GM18519 (cell line): ENCODE results near the gene BCL2L2.
"Not testable (repeated sequence)": the region's sequence is repeated elsewhere in the genome, so short reads cannot be mapped to it uniquely, and the experiment has no call there.

Experiments
- ATAC-seq: cut with Tn5 transposase; IDR thresholded peaks from one replicate; pipeline ENCODE4 v1.9.1; 2021; ENCODE audit warnings: mild to moderate bottlenecking, moderate library complexity; ENCODE audit not compliant: unreplicated experiment, low FRiP score

Gene BCL2L2

GRCh38 chr14:23322568-23323517, 16.2 kb downstream of the BCL2L2 start:
- ATAC-seq = no peak

DNA sequence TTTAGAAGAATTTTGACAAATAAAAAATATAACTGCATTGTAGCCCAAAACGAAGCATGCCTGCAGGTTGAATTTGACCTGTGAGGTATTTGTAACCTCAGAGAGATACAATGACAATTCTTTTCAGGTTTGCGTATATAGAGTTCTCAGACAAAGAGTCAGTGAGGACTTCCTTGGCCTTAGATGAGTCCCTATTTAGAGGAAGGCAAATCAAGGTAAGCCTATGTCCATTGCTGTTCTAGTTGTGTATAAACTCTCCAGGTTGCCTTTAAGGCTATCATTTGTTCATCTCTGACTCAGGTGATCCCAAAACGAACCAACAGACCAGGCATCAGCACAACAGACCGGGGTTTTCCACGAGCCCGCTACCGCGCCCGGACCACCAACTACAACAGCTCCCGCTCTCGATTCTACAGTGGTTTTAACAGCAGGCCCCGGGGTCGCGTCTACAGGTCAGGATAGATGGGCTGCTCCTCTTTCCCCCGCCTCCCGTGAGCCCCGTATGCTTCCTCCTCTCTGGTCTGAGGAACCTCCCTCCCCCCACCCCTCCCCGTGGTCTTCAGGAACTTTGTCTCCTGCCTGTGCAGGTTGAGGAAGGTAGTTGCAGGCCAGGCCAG, 17.3 kb downstream of the BCL2L2 start:
- ATAC-seq = no peak

GRCh38 chr14:23324455-23324846, 17.8 kb downstream of the BCL2L2 start:
- ATAC-seq = no peak

GRCh38 chr14:23324993-23325392, 18.4 kb downstream of the BCL2L2 start:
- no peak for ATAC-seq

GRCh38 chr14:23325746-23326145, 19.1 kb downstream of the BCL2L2 start:
- not testable (repeated sequence) for ATAC-seq

- no peak for ATAC-seq
Measured at GRCh38 chr14:23326491-23327332, 20.1 kb downstream of the BCL2L2 start.

- no peak for ATAC-seq
Measured at GRCh38 chr14:23327947-23328744, 21.5 kb downstream of the BCL2L2 start.

DNA sequence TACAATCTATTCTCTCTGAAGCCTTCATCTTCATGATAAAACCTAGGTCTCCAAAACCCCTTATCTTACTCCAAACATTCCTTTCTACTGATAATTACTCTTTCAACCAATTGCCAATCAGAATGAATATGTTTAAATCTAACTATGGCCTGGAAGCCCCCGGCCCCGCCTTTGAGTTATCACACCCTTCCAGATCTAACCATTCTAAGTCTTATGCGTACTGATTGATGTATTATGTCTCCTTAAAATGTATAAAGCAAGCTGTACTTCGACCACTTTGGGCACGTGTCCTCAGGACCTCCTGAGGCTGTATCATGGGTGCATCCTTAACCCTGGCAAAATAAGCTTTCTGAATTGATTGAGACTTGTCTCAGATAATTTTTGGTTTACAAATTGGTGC, 29.0 kb downstream of the BCL2L2 start:
- ATAC-seq = no peak

DNA sequence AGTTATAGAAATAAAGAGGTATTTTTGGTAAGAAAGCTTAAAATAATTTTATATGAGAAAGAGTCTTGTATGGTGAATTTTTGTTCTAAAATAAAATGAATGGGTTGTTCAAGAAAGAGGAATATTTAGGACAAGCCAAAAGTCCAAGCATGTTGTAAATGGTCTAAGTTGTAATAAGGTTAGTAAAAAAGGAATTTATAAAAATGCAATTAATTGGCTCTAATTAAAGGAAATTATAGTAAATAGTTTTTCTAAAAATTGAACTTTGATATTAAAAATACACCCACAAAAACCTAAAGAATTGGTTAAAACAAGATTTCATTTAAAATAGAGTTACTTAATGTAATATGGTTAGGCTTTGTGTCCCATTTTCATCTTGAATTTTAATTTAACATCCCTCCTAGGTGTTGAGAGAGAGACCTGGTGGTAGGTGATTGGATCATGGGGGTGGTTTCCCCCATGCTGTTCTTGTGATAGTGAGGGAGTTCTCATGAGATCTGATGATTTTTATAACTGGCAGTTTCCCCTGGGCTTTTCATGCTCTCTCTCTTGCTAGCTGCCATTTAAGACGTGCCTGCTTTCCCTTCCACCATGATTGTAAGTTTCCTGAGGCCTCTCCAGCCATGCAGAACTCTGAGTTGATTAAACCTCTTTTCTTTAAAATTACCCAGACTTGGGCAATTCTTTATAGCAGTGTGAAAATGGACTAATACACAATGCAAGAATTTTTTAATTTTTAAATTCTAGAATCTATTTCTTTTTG, 33.1 kb downstream of the BCL2L2 start:
- no peak for ATAC-seq

- ATAC-seq = no peak
Measured at GRCh38 chr14:23344481-23344880, 37.8 kb downstream of the BCL2L2 start.

DNA sequence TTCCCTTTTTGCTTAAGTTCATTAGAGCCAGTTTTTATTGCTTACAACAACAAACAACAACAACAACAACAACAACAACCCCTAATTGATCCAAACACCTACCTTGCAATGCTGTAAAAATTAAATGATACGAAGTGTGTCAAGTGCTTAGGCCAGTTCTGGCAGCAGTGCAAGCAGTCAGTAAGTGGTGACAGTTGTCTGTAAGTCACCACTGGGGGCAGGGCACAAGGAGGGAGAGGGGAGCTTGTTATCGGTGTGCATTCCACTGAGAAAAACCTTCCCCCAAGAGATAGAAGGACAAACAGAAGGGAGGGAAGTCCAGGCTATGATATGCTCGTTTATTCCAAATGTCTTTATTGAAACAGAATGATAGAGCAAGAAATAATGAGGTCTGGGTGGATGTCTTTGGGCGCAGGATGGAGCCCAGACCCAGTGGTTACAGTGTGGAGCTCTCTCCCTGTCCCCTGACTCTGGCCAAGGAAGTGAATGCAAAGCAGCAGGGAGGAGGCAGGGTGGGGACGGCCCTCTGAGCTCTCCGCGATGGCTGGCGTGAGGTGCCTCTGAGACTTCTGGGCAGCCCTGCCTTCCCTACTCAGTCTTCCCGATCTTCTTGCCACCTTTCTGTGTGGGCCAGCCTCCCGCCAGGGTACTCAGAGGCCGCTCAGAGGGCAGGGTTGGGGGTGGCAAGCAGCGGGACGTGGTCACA, 39.5 kb downstream of the BCL2L2 start:
- no peak for ATAC-seq

GRCh38 chr14:23346693-23347405, 40.2 kb downstream of the BCL2L2 start:
- no peak for ATAC-seq

- ATAC-seq = no peak
Measured at GRCh38 chr14:23347406-23348296, 41.0 kb downstream of the BCL2L2 start.

- no peak for ATAC-seq
Measured at GRCh38 chr14:23348297-23348655, 41.6 kb downstream of the BCL2L2 start.

DNA sequence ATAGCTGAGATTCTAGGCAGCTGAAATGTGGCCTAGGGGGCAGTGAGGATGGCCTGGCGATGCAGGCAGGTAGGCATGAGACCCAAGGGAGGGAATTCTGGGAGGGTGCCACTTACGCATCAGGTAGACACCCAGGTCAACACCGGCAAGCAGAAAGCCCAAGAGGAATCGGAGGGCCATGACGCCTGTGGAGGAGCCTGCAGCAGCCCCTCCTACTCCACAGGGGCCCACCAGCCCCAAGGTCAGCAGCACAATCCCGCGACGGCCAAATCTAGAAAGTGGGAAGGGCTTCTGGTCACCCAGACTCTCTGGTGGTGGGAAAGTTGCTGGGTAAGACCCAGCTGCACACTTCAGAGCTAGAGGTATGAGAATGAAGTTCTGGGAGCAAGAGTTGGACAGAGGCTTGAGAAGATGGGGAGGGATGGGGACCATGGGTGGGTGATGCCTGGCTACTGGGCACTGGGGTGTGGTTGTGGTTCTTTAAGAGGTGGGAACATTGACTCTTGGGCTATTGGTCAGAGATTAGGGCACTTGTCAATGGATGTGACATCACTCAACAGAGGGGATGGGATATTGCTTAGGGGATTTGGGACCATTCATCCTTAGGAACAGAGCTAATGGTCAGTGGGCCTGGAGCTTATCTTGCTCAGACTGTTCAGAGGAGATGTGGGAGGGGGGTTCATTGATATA, 42.7 kb downstream of the BCL2L2 start:
- no peak for ATAC-seq

- no peak for ATAC-seq
Measured at GRCh38 chr14:23351681-23352505, 45.3 kb downstream of the BCL2L2 start.
